ENCODE results near the gene KRTAP5-8.

DNA sequence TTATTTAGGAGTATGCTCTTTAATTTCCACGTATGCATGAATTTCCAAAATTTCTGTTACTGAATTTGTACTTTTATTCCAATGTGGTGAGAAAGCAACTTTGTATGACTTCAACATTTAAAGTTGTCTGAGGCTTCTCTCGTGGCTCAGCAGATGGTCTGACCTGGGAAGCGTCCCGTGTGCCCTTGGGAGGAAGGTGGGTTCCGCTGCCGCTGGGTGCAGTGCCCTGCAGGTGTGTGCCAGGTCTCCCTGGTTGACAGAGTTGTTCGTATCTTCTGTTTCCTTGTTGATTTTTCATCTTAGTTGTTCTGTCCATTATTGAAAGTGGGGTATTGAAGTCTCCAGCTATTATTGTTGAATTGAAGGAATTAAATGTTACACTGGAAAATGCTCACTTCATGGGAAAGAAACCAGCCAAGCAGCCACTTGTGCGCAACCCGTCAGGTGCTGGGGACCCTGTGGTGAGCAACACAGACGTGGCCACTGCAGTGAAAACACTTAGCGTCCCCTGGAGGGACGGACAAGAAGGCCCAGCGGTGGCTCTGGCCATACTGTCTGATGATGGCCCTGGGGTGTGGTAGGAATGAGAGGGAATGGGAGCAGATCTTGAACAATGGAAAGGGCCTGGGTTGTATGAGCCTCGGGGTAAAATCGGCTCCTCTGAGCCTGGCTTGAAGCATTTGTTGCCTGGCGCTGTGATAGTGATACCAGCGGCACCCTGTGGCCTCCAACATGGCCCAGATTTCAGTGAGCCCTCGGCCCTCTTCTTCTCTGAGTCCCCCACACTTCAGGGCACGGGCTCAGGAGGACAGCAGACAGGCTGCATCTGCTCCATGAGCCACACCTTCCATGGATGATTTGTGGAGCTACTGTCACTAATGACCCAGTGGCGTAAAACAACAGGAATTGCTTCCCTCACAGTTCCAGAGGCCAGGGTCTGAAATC lies 42.3 kb upstream of the KRTAP5-8 start:
- no peak for TF ChIP-seq POLR2AphosphoS5 (IDR thresholded peaks at IDR 0.05; ENCODE audit: low read depth)
- TF ChIP-seq CTCF (conservative IDR thresholded peaks at IDR 0.05; ENCODE audit: low read depth in 2 of 2), result no peak
- TF ChIP-seq EZH2 (IDR thresholded peaks at IDR 0.05; ENCODE audit: low read depth, unreplicated experiment), result no peak
- TF ChIP-seq REST (IDR thresholded peaks at IDR 0.05; ENCODE audit: unreplicated experiment), result no peak
- no peak for TF ChIP-seq JUNB (IDR thresholded peaks at IDR 0.05; ENCODE audit: unreplicated experiment)
- no peak for TF ChIP-seq NANOG (IDR thresholded peaks at IDR 0.05; ENCODE audit: borderline replicate concordance)
- no peak for TF ChIP-seq CREB1 (CRISPR knock-in tag; IDR thresholded peaks at IDR 0.05; ENCODE audit: low read depth)
- no peak for TF ChIP-seq EZH2phosphoT487 (IDR thresholded peaks at IDR 0.05; ENCODE audit: unreplicated experiment)
- no peak for TF ChIP-seq ZNF114 (CRISPR knock-in tag; IDR thresholded peaks at IDR 0.05)
- no peak for TF ChIP-seq ETS1 (IDR thresholded peaks at IDR 0.05)
- no peak for TF ChIP-seq STAT1 (IDR thresholded peaks at IDR 0.05; ENCODE audit: unreplicated experiment)
